AML-193 (cell line): ENCODE data around the gene TMBIM1.

Experiments
- DNase-seq, 2 experiments: peaks; one replicate each; lab custom pipeline; 2025; lab: John Stamatoyannopoulos, UW

The TMBIM1 gene

GRCh38 chr2:218257390-218257981, 34.8 kb downstream of the TMBIM1 start:
- peak; percentile 43 to 54 for DNase-seq

GRCh38 chr2:218256612-218257350, 35.5 kb downstream of the TMBIM1 start:
- no peak for DNase-seq

GRCh38 chr2:218255446-218255845, 36.9 kb downstream of the TMBIM1 start:
- no peak for DNase-seq

- no peak for DNase-seq
Measured at GRCh38 chr2:218253232-218253625, 39.1 kb downstream of the TMBIM1 start.

- no peak for DNase-seq
Measured at GRCh38 chr2:218252509-218253231, 39.6 kb downstream of the TMBIM1 start.

- no peak for DNase-seq
Measured at GRCh38 chr2:218249691-218250090, 42.6 kb downstream of the TMBIM1 start.

- DNase-seq: no peak
Measured at GRCh38 chr2:218245214-218245613, 47.1 kb downstream of the TMBIM1 start.

- DNase-seq: no peak
Measured at GRCh38 chr2:218244665-218245064, 47.6 kb downstream of the TMBIM1 start.

- DNase-seq: no peak
Measured at GRCh38 chr2:218244204-218244603, 48.1 kb downstream of the TMBIM1 start.

- no peak for DNase-seq
Measured at GRCh38 chr2:218238887-218239286, 53.4 kb downstream of the TMBIM1 start.

- DNase-seq: no peak
Measured at GRCh38 chr2:218236829-218237228, 55.5 kb downstream of the TMBIM1 start.

- DNase-seq: no peak
Measured at GRCh38 chr2:218235017-218235416, 57.3 kb downstream of the TMBIM1 start.

GRCh38 chr2:218234521-218234920, 57.8 kb downstream of the TMBIM1 start:
- no peak for DNase-seq

GRCh38 chr2:218233543-218233942, 58.8 kb downstream of the TMBIM1 start:
- no peak for DNase-seq

- DNase-seq: no peak
Measured at GRCh38 chr2:218230882-218231281, 61.4 kb downstream of the TMBIM1 start.

GRCh38 chr2:218229851-218230250, 62.5 kb downstream of the TMBIM1 start:
- DNase-seq: no peak

- peak; percentile 88 to 91 for DNase-seq
Measured at GRCh38 chr2:218229239-218229638, 63.1 kb downstream of the TMBIM1 start.

GRCh38 chr2:218228366-218229090, 63.8 kb downstream of the TMBIM1 start:
- DNase-seq: no peak

GRCh38 chr2:218226903-218227302, 65.4 kb downstream of the TMBIM1 start:
- no peak for DNase-seq
